H9 (cell line): ENCODE data around the gene CD151. TPM values are rescaled to one million over a fixed set of nuclear protein-coding genes. Genes with fewer than 3 reads are reported as not detected.

Experiments
- DNase-seq: peaks from one replicate; pipeline ENCODE4 v3.0.0-alpha.2; 2017
- H2AFZ ChIP-seq: one replicate; pipeline ENCODE4 v1.6.1; 2013; ENCODE audit warnings: mild to moderate bottlenecking, low read length, control low read depth, moderate library complexity
- H2AK5ac ChIP-seq: 2 replicates; pipeline ENCODE4 v1.6.1; 2013; ENCODE audit warnings: low read length, control low read depth, mixed read lengths; ENCODE audit not compliant: insufficient read length
- H2BK120ac ChIP-seq: one replicate; pipeline ENCODE4 v1.6.1; 2013; ENCODE audit warnings: low read depth, mild to moderate bottlenecking, low read length, control low read depth, inconsistent platforms; ENCODE audit not compliant: poor library complexity, severe bottlenecking
- H2BK12ac ChIP-seq: 2 replicates; pipeline ENCODE4 v1.6.1; 2013; ENCODE audit warnings: low read length, control low read depth, mixed read lengths, low read depth; ENCODE audit not compliant: insufficient read length
- H2BK15ac ChIP-seq: 2 replicates; pipeline ENCODE4 v1.6.1; 2013; ENCODE audit warnings: low read depth, low read length, control low read depth
- H2BK20ac ChIP-seq: one replicate; pipeline ENCODE4 v1.6.1; 2013; ENCODE audit warnings: low read depth, mild to moderate bottlenecking, low read length, control low read depth, inconsistent platforms; ENCODE audit not compliant: poor library complexity, severe bottlenecking
- H2BK5ac ChIP-seq: 2 replicates; pipeline ENCODE4 v1.6.1; 2013; ENCODE audit warnings: low read length, control low read depth, mixed read lengths; ENCODE audit not compliant: insufficient read length
- H3K14ac ChIP-seq: 2 replicates; pipeline ENCODE4 v1.6.1; 2013; ENCODE audit warnings: low read length, control low read depth; ENCODE audit not compliant: insufficient read depth
- H3K18ac ChIP-seq: 2 replicates; pipeline ENCODE4 v1.6.1; 2013; ENCODE audit warnings: low read depth, mild to moderate bottlenecking, mixed read lengths, low read length, control low read depth; ENCODE audit not compliant: insufficient read length
- H3K23ac ChIP-seq: 2 replicates; pipeline ENCODE4 v1.6.1; 2013; ENCODE audit warnings: low read length, control low read depth, mixed read lengths, low read depth; ENCODE audit not compliant: insufficient read length
- H3K23me2 ChIP-seq: 2 replicates; pipeline ENCODE4 v1.6.1; 2013; ENCODE audit warnings: low read depth, mild to moderate bottlenecking, mixed read lengths, low read length, control low read depth; ENCODE audit not compliant: insufficient read length, poor library complexity, severe bottlenecking
- H3K27ac ChIP-seq: 2 replicates; pipeline ENCODE4 v1.5.1; 2013; ENCODE audit warnings: low read length, control low read depth, mixed read lengths, low read depth; ENCODE audit not compliant: insufficient read length
- H3K27me3 ChIP-seq: 2 replicates; pipeline ENCODE4 v1.6.1; 2013; ENCODE audit warnings: low read length, control low read depth, inconsistent platforms; ENCODE audit not compliant: insufficient read depth
- H3K4ac ChIP-seq: 2 replicates; pipeline ENCODE4 v1.6.1; 2013; ENCODE audit warnings: low read depth, mild to moderate bottlenecking, control low read depth, inconsistent platforms, low read length, moderate library complexity
- H3K4me1 ChIP-seq: 2 replicates; pipeline ENCODE4 v1.6.1; 2013; ENCODE audit warnings: low read length, control low read depth, inconsistent platforms; ENCODE audit not compliant: insufficient read depth
- H3K4me2 ChIP-seq: 2 replicates; pipeline ENCODE4 v1.6.1; 2013; ENCODE audit warnings: low read length, control low read depth, mixed read lengths; ENCODE audit not compliant: insufficient read length, insufficient read depth
- H3K56ac ChIP-seq: 2 replicates; pipeline ENCODE4 v1.6.1; 2013; ENCODE audit warnings: low read depth, mild to moderate bottlenecking, mixed read lengths, low read length, control low read depth; ENCODE audit not compliant: insufficient read length
- H3K79me1 ChIP-seq: 2 replicates; pipeline ENCODE4 v1.6.1; 2013; ENCODE audit warnings: low read depth, mild to moderate bottlenecking, moderate library complexity, low read length, control low read depth, inconsistent platforms; ENCODE audit not compliant: insufficient read depth, poor library complexity, severe bottlenecking
- H3K79me2 ChIP-seq: 2 replicates; pipeline ENCODE4 v1.6.1; 2013; ENCODE audit warnings: low read length, control low read depth, inconsistent platforms; ENCODE audit not compliant: insufficient read depth
- H3K9ac ChIP-seq: 2 replicates; pipeline ENCODE4 v1.6.1; 2013; ENCODE audit warnings: low read length, control low read depth, mixed read lengths; ENCODE audit not compliant: insufficient read length; ENCODE audit errors: extremely low read depth
- H3K9me3 ChIP-seq: one replicate; pipeline ENCODE4 v1.6.1; 2013; ENCODE audit warnings: low read depth, low read length, inconsistent platforms; ENCODE audit not compliant: control insufficient read depth
- H3T11ph ChIP-seq: one replicate; pipeline ENCODE4 v1.6.1; 2013; ENCODE audit warnings: mild to moderate bottlenecking, low read length, control low read depth, inconsistent platforms
- H4K20me1 ChIP-seq: one replicate; pipeline ENCODE4 v1.6.1; 2013; ENCODE audit not compliant: control insufficient read depth, insufficient read length, insufficient read depth
- H4K5ac ChIP-seq: 2 replicates; pipeline ENCODE4 v1.6.1; 2013; ENCODE audit warnings: low read depth, mild to moderate bottlenecking, mixed read lengths, low read length, control low read depth; ENCODE audit not compliant: insufficient read length
- H4K8ac ChIP-seq: replicated peaks from 2 replicates; pipeline ENCODE4 v1.6.1; 2013; ENCODE audit warnings: low read length, control low read depth, mixed read lengths, low read depth; ENCODE audit not compliant: insufficient read length
- H4K91ac ChIP-seq: 2 replicates; pipeline ENCODE4 v1.6.1; 2013; ENCODE audit warnings: low read depth, mild to moderate bottlenecking, moderate library complexity, mixed read lengths, low read length, control low read depth; ENCODE audit not compliant: insufficient read length
- H3K27ac Mint-ChIP-seq, 3 experiments: 2 replicates in 2 of 3; 3 replicates in 1 of 3; pipeline ENCODE4 v1.8.0; 2020 to 2021; ENCODE audit warnings: mixed read lengths in 3 of 3, mild to moderate bottlenecking in 1 of 3, moderate library complexity in 1 of 3
- H3K27me3 Mint-ChIP-seq: 2 replicates; pipeline ENCODE4 v1.8.0; 2021; ENCODE audit warnings: low read depth, mild to moderate bottlenecking, moderate library complexity, mixed read lengths
- H3K36me3 Mint-ChIP-seq, 3 experiments: 2 replicates in 2 of 3; 3 replicates in 1 of 3; pipeline ENCODE4 v1.8.0; 2020 to 2021; ENCODE audit warnings: low read depth in 3 of 3, mixed read lengths in 3 of 3; ENCODE audit not compliant: insufficient read depth in 1 of 3
- H3K4me1 Mint-ChIP-seq, 2 experiments: 2 replicates each; pipeline ENCODE4 v1.8.0; 2020; ENCODE audit warnings: mixed read lengths in 2 of 2
- H3K4me3 Mint-ChIP-seq, 2 experiments: 2 replicates in 1 of 2; 3 replicates in 1 of 2; pipeline ENCODE4 v1.8.0; 2020 to 2021; ENCODE audit warnings: mild to moderate bottlenecking in 2 of 2, mixed read lengths in 2 of 2, moderate library complexity in 1 of 2
- H3K9me3 Mint-ChIP-seq, 2 experiments: 2 replicates in 1 of 2; 3 replicates in 1 of 2; pipeline ENCODE4 v1.8.0; 2020; ENCODE audit warnings: mild to moderate bottlenecking in 2 of 2, mixed read lengths in 2 of 2, moderate library complexity in 1 of 2
- CTCF ChIP-seq: fragments of 200-600 bp; sonication (generic); conservative IDR thresholded peaks from 3 replicates; pipeline ENCODE4 v1.8.0; 2021; ENCODE audit warnings: antibody characterized with exemption, mild to moderate bottlenecking
- WGBS: extraction: QIAGEN DNeasy Blood & Tissue Kit; methylation state at CpG from one replicate; pipeline ENCODE4 v1.1.7; 2013; ENCODE audit warnings: missing lambda C conversion rate, low lambda C conversion rate, mixed read lengths; ENCODE audit not compliant: insufficient read length; ENCODE audit errors: extremely low coverage; 5-methylcytosine and 5-hydroxymethylcytosine counted together
- total RNA-seq: library from RNA; stranded (reverse); gene quantifications from 2 replicates; pipeline ENCODE4 v1.2.1, GENCODE V29; 2021

The CD151 gene
- total RNA-seq, 1 experiment from 2014 or later, result 138 TPM

- Mint-ChIP-seq H3K36me3 (peaks cover 26 to 49% (median 48%) of the 10 kb centered on the region in 3 experiments), H3K4me1 (peaks cover 2 to 3% of the 10 kb centered on the region in 2 experiments; a peak in 3 of 4 replicates), H3K4me3 (no peak overlapping the region), H3K27me3 (peaks cover 3% of the 10 kb centered on the region; the same call in 1 of the 2 replicates), H3K9me3 (no peaks in the 10 kb centered on the region), H3K27ac (no peak overlapping the region)
- Histone ChIP-seq H2AK5ac (no peak overlapping the region), H4K91ac (no peak overlapping the region), H3K23me2 (no peaks in the 10 kb centered on the region), H3K56ac (no peak overlapping the region), H3K9ac (no peak overlapping the region), H2BK12ac (no peak overlapping the region), H3T11ph (no peak overlapping the region), H2BK20ac (no peak overlapping the region), H3K27ac (no peak overlapping the region), H3K9me3 (no peaks in the 10 kb centered on the region), H3K79me2 (no peaks in the 10 kb centered on the region), H4K20me1 (no peaks in the 10 kb centered on the region), H4K8ac (no peak overlapping the region), H2BK15ac (no peak overlapping the region), H4K5ac (no peak overlapping the region), H3K4ac (no peak overlapping the region), H3K18ac (no peak overlapping the region), H2BK120ac (no peak overlapping the region), H2BK5ac (no peak overlapping the region), H2AFZ (no peak overlapping the region), H3K27me3 (no peaks in the 10 kb centered on the region), H3K79me1 (no peaks in the 10 kb centered on the region), H3K4me1 (0 out of 2 replicates have a peak, but pooled peaks cover 2% of the 10 kb centered on the region), H3K14ac (no peak overlapping the region), H3K23ac (no peak overlapping the region), H3K4me2 (no peak overlapping the region)
- no peak for TF ChIP-seq CTCF
- whole genome bisulfite sequencing, result no CpG with 5 or more reads among the region's 12 CpGs
- DNase-seq, result no peak
These were observed 43.8 kb downstream of the CD151 start for GRCh38 chr11:876545-876944.
